ENCODE measurements around the gene HNRNPL.
"Not testable (repeated sequence)": the region's sequence is repeated elsewhere in the genome, so short reads cannot be mapped to it uniquely, and the experiment has no call there.

The HNRNPL gene

GRCh38 chr19:38869160-38869835 lies 19.5 kb upstream of the HNRNPL start:
- DNase-seq, result peak; percentile 76

- no peak for DNase-seq
Observed at GRCh38 chr19:38868551-38868950, 18.8 kb upstream of the HNRNPL start.

DNA sequence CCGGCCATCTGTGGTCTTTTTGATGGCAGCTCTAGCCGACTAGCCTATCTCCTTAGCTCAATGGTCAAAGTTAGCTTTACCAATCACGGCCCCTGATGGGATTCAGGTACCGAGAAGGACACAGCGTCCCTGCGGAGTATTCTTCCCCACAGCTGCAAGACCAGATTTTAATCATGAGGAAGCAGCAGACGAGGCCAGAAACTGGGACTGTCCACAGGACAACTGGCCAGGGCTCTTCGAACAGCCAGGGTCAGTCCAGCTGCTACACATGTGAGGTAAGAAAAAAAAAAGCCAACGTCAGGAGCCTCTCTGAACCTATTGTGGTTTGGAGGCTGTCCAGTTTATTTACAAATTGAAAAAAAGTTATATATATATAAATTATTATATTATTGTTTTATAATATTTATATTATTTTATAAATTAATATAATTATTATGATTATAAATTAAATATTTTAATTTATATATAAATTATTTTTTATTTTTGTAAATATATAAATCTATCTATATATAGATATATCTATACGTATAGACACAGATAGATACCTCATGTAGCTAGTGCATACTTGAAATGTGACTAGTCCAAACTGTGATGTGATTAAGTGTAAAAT lies 17.5 kb upstream of the HNRNPL start:
- DNase-seq, result peak; percentile 48

DNA sequence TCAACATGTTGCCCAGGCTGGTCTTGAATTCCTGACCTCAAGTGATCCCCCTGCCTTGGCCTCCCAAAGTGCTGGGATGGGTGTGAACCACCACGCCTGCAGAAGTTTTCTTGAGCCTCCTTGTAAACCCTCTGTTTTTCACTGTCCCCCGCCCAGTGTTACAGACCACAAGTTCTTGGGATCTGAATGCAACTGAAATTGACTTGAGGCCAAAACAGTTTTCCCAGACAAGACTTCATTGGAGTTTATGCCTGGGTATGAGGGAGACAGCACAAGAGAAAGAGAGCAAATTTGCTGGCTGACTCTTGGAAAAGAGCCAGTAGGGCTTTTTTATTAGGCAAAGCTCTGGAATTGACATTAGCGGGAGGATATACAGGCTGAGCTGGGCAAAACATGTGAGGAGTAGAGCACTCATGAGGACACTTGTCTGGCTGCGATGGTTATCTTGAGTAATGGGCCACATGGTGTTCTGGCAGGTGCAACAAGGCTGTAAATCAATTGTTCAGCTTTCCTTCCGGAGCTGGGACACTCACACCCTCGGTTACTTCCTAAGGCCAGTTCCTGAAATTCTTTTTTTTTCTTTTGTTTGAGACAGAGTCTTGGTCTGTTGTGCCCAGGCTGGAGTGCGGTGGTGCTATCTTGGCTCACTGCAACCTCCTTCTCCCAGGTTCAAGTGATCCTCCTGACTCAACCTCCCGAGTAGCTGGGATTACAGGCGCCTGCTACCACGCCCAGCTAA lies 12.7 kb upstream of the HNRNPL start:
- peak; percentile 97 for DNase-seq

DNA sequence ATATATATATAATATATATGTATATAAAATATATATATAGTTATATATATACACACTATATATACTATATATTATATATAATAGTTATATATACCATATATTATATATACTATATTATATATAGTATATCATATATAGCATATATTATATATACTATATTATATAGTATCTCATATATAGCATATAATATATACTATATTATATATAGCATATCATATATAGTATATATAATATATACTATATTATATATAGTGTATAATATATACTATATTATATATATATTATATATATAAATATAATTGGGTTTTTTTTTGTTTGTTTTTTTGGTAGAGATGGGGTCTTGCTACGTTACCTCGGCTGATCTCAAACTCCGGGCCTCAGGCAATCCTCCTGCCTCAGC lies 11.6 kb upstream of the HNRNPL start:
- no peak for DNase-seq

DNA sequence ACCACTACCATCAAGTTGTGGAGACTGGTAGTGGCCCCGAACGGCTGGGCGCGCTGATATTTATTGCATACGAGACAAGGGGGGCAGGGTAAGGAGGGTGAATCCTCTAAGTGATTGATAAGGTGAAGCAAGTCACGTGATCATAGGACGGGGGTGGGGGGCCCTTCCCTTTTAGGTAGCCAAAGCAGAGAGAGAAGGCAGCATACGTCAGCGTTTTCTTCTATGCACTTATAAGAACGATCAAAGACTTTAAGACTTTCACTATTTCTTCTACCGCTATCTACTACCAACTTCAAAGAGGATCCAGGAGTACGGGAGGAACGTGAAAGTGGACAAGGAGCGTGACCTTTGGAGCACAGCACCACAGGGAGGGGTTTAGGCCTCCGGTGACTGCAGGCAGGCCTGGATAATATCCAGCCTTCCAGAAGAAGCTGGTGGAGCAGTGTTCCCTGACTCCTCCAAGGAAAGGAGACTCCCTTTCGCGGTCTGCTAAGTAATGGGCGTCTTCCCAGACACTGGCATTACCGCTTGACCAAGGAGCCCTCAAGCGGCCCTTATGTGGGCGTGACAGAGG lies 9.9 kb upstream of the HNRNPL start:
- not testable (repeated sequence) for DNase-seq

DNA sequence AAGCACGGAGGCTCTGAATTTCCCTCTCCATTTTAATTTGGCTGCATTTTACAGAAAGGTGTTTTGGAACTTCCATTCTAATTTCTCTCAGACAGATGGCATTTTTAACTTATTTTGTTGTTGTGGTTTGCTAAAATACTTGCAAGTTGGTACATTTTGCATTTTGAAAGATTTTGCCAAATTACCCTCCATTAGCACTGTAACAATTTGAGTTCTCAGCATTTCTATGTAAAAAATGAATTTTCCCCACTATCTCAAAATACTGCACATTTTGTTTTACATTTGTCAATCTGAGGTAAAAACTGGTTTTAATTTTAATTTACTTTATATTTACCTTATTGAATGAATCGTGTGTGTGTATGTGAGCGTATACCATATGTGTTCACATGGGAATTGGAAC lies 7.0 kb upstream of the HNRNPL start:
- DNase-seq, result no peak

- DNase-seq, result not testable (repeated sequence)
Observed at GRCh38 chr19:38855751-38856150, 6.0 kb upstream of the HNRNPL start.

DNA sequence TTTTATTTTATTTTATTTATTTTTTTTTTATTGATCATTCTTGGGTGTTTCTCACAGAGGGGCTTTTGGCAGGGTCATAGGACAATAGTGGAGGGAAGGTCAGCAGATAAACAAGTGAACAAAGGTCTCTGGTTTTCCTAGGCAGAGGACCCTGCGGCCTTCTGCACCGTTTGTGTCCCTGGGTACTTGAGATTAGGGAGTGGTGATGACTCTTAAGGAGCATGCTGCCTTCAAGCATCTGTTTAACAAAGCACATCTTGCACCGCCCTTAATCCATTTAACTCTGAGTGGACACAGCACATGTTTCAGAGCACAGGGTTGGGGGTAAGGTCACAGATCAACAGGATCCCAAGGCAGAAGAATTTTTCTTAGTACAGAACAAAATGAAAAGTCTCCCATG lies 5.2 kb upstream of the HNRNPL start:
- peak; percentile 57 for DNase-seq

GRCh38 chr19:38853214-38853613 lies 3.4 kb upstream of the HNRNPL start:
- no peak for DNase-seq

DNA sequence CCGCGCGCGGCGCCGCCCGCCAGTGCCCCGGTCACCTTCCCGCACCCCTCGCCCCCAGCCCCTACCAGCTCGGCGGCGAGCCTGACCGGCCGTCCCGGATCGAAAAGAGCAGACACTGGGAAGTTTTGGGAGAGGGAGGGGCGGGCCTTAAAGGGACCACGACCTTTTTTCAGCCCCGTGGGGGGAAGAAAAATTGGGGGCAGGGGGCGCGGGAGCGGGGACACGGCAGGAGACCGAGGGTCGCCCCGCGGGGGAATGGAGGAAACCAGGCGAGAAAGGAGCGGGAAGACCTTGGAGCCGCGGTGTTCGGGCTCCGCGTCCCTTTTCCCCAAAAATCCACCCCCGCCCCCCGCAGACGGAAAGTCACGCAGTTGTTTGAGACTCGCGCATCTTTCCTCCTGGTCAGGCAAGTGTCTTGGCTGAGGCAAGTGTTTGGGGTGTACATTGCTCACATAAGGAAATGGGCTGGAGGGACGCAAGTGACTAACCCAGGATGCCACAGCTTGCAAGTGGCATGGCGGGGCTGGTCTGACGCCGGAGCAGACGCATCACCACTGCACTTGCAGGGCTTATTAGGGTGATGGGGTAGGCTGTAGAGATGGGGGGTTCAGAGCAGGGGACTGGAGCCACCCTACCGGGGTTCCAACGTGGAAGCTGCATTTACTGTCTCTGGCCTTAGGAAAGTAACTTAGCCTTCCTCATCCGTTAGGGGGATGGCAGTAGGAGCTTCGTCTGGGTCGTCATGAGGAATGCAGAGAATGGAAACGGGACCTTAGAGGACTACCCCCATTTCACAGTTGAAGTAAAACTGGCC lies 2.7 kb upstream of the HNRNPL start:
- peak; percentile 83 for DNase-seq

DNA sequence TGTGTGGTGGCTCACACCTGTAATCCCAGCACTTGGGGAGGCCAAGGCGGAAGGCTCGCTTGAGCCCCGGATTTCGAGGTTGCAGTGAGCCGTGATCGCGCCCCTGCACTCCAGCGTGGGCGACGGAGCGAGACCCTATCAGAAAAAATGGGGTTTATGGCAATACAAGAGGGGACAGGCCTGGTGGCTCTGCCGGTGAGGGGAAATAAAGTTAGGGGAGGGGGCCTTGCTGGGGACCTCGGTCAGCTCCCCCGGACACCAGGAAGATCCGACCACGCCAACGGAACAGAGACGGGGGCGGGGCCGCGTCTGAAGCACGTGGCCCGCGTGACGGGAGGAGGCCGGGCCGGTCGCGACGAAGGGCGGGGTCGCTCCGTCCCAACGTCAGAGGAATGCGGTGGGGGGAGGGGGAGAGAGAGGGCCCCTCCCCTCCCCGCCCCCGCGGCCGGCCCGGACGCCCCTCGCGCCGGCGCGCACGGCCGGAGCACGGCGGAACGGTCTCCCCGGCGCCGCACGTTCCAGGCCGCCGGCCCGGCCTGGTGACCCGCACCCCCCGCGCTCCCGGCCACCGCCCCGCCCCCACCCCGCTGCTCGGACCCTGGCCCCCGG lies 1.9 kb upstream of the HNRNPL start:
- DNase-seq, result peak; percentile 99

- peak; percentile 74 for DNase-seq
Observed at GRCh38 chr19:38850976-38851621, 1.3 kb upstream of the HNRNPL start.

GRCh38 chr19:38850436-38850975 lies 720 bp upstream of the HNRNPL start:
- peak; percentile 95 for DNase-seq

DNA sequence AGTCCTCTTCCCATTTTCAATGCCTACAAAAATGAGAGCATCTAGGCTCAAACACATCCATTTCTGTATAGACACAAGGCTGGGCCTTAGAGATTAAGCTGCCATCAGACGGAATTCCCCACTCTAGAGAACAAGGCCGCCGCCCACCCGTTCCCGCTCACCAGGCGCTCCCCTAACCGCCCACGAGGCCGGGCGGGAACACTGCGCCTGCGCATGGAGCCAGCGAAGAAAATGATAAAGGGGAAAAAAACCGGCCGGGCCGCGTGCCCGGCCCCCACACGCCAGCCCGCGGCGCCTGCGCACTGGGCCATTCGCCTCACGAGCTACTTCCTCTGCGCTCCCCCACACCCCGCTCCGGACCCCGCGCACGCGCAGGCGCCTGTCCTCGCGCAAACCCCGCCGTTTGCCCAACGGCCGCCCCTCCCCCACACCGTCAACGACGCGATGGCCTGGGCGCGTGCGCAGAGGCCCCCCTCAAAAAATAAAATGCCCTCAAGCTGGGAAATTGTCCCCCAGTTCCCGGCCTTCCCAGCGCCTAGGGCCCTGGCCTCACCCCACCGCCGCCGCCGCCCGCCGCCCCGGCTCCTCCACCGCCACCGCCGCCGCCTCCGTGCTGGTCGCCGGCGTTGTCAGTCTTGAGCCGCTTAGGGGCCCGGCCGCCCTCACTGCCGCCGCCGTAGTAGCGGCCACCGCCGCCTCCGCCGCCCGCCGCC lies 483 bp downstream of the HNRNPL start:
- DNase-seq, result peak; percentile 99

GRCh38 chr19:38848299-38849146 lies 1.3 kb downstream of the HNRNPL start:
- DNase-seq, result peak; percentile 44

DNA sequence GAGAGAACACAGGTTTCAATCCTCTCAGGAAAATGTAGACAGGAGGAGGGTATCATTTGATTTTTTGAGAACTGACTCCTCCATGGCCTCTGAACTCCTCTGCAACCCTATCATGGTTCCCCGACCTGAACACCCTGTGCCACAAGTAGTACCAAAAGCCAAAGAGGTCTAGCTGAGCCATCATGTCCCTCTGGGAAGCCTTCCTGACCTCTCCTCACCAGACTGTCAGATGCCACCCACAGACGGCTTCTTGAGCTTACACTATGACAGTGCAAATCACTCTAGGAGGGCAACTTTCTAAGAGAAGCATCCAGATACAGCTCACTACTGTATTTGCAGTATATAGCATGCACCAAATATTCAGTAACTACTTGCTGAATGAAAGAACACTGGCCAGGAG lies 3.7 kb downstream of the HNRNPL start:
- no peak for DNase-seq

GRCh38 chr19:38845374-38846024 lies 4.3 kb downstream of the HNRNPL start:
- DNase-seq, result no peak

DNA sequence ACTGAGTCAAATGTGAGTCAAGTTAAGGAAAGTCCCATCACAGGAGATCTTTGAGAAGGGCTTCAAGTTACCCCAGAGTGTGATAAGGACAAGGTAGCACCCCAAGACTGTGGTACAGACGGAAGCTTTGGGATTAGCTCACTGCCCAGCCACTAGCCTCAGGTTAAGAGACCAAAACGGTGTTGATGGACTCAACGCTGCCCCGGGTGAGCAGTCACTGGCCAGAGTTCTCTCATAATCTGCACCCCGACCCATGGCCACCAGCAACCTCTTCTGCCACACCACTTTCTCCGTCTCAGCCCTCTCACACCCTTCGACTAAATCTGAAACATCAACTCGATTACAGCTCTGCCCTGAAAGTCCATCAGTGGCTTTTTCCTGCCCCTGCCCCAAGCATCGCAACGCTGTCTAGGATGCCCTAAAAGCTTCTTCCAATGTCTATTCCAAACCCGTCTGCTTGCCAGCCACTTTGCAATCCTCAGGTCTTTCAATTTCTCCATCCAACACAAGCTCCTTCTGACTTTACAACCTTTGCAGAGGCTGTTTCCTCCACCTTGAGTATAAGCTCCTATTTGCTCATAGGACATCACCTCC lies 5.6 kb downstream of the HNRNPL start:
- no peak for DNase-seq
